Neural progenitor cell (in vitro differentiated cells): ENCODE results near the gene SPATA33.

Experiments used
- EZH2phosphoT487 ChIP-seq: fragments of 200-600 bp; sonication (generic); IDR thresholded peaks from 2 replicates; pipeline ENCODE4 v1.6.1; 2017; ENCODE audit warnings: antibody characterized with exemption
- TF ChIP-seq, protein P1 (sequence below): fragments of 200-600 bp; sonication (generic); IDR thresholded peaks from 2 replicates; pipeline ENCODE4 v1.5.1; 2017; ENCODE audit warnings: antibody characterized with exemption, mild to moderate bottlenecking

DNA sequence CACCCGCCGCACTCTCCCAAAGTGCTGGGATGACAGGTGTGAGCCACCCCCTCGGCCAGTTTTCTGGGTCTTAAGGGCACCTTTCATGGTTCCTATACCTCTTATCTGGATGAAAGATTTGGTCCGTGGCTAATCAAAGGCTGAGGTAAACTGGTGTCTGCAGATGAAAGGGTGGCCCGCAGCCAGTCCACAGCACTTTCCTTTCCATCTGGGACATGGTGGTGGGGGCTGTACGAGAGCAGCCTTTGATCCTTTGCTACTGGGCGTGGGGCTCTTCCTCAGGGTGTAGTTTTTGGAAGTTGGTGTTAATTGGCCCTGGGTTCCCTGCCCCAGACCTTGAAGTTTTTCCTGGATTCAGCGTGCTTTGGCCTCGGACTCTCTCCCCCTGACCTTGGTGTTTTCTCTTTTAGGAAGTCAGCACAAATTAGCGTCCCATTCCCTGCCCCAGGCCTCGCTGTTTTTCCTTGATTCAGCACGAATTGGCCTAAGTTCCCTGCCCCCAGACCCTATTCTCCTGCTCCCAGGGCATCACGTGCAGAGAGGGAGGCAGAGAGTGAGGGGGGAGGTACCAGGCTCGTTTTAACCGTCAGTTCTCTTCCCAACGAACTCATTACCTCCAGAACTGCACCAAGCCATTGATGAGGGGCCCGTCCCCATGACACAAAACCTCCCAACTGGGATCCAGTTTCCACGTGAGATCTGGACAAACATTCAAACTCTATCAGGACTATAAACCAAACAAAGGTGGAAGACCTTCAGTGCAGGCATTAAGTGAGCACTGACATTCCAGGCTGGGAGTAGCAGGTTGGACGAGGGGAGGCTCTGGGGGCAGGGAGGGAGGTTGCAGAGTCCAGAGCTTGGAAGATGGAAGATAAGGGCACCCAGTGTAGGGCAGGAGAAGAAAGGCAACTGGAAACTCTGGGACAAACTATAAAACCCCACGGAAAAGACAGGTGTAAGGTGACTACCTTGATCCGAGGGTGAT, 32.6 kb upstream of the SPATA33 start:
- no peak for TF ChIP-seq EZH2phosphoT487
- TF ChIP-seq, protein P1, sequence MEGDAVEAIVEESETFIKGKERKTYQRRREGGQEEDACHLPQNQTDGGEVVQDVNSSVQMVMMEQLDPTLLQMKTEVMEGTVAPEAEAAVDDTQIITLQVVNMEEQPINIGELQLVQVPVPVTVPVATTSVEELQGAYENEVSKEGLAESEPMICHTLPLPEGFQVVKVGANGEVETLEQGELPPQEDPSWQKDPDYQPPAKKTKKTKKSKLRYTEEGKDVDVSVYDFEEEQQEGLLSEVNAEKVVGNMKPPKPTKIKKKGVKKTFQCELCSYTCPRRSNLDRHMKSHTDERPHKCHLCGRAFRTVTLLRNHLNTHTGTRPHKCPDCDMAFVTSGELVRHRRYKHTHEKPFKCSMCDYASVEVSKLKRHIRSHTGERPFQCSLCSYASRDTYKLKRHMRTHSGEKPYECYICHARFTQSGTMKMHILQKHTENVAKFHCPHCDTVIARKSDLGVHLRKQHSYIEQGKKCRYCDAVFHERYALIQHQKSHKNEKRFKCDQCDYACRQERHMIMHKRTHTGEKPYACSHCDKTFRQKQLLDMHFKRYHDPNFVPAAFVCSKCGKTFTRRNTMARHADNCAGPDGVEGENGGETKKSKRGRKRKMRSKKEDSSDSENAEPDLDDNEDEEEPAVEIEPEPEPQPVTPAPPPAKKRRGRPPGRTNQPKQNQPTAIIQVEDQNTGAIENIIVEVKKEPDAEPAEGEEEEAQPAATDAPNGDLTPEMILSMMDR: no peak
